Peyer's patch (tissue), 4 donors: ENCODE results near the gene HOXD8. TPM values are rescaled to one million over a fixed set of nuclear protein-coding genes. Genes with fewer than 3 reads are reported as not detected.

Experiments used
- DNase-seq, 3 donors: peaks; one replicate each; pipeline ENCODE4 v3.0.0-alpha.2; 2017 to 2019
- H3K27ac ChIP-seq, 4 donors: fragments of 200-600 bp; sonication (generic); one replicate each; pipeline ENCODE4 v1.5.1; 2016 to 2019
- H3K27me3 ChIP-seq, 2 donors: fragments of 200-600 bp; sonication (generic); one replicate each; pipeline ENCODE4 v1.5.1; 2019
- H3K36me3 ChIP-seq, 3 donors: fragments of 200-600 bp; sonication (generic); one replicate each; pipeline ENCODE4 v1.5.1; 2016 to 2019
- H3K4me1 ChIP-seq, 4 donors: fragments of 200-600 bp; sonication (generic); one replicate each; pipeline ENCODE4 v1.5.1; 2016 to 2019
- H3K4me3 ChIP-seq, 4 donors: fragments of 200-600 bp; sonication (generic); 1 replicate in 3 of 4; 2 replicates in 1 of 4; pipeline ENCODE4 v1.5.1; 2016 to 2019; ENCODE audit warnings: mild to moderate bottlenecking in 1 of 4
- H3K9me3 ChIP-seq, 4 donors: fragments of 200-600 bp; sonication (generic); one replicate each; pipeline ENCODE4 v1.5.1; 2016 to 2019; ENCODE audit warnings: mild to moderate bottlenecking in 1 of 4
- CTCF ChIP-seq, 6 experiments: fragments of 450-650 bp in 4 of 6; fragments of 200-600 bp in 2 of 6; sonication (generic) in 1 of 6; IDR thresholded peaks; one replicate each; pipeline ENCODE4 v1.5.1; 2017 to 2019; ENCODE audit warnings: antibody characterized with exemption in 6 of 6, mild to moderate bottlenecking in 3 of 6, moderate library complexity in 1 of 6
- POLR2A ChIP-seq, 2 donors: fragments of 450-650 bp; IDR thresholded peaks; one replicate each; pipeline ENCODE4 v1.5.1; 2017; ENCODE audit warnings: antibody characterized with exemption in 2 of 2, mild to moderate bottlenecking in 2 of 2, moderate library complexity in 2 of 2
- total RNA-seq, 4 donors: library from RNA; depleted of rRNA; stranded (reverse); fragments of >200 nt; gene quantifications; one replicate each; pipeline ENCODE4 v1.1.0, GENCODE V29; 2016

The HOXD8 gene
- total RNA-seq, 4 donors from 2014 or later, result 3.3 to 9.1 (median 5.0) TPM

GRCh38 chr2:176132205-176133171, 3.0 kb downstream of the HOXD8 start:
- peak overlapping the region in 3 of 4 donors; percentile 13 to 97 (median 51) for H3K27ac ChIP-seq
- H3K36me3 ChIP-seq, result no peaks in the 10 kb centered on the region
- DNase-seq, result peak in 1 of 3 donors; percentile 25
- peaks cover 0 to 28% (median 0%) of the 10 kb centered on the region in 4 donors for H3K4me1 ChIP-seq
- no peaks in the 10 kb centered on the region for H3K9me3 ChIP-seq
- H3K4me3 ChIP-seq, result peak overlapping the region; percentile 1 to 63 (median 24)
- H3K27me3 ChIP-seq, result peaks cover 0 to 23% of the 10 kb centered on the region in 2 donors
- TF ChIP-seq POLR2A (IDR thresholded peaks at IDR 0.05) (no peak), CTCF (IDR thresholded peaks at IDR 0.05) (no peak)

- no peaks in the 10 kb centered on the region for H3K9me3 ChIP-seq
- H3K4me3 ChIP-seq, result no peak overlapping the region
- no peaks in the 10 kb centered on the region for H3K36me3 ChIP-seq
- H3K4me1 ChIP-seq, result peaks cover 0 to 24% (median 0%) of the 10 kb centered on the region in 4 donors
- H3K27ac ChIP-seq, result peak overlapping the region in 1 of 4 donors; percentile 19
- H3K27me3 ChIP-seq, result peaks cover 0 to 23% of the 10 kb centered on the region in 2 donors
- no peak for DNase-seq
- TF ChIP-seq CTCF (IDR thresholded peaks at IDR 0.05) (no peak), POLR2A (IDR thresholded peaks at IDR 0.05) (no peak)
These were observed 3.9 kb downstream of the HOXD8 start for GRCh38 chr2:176133389-176133788.

GRCh38 chr2:176134035-176134434, 4.5 kb downstream of the HOXD8 start:
- Histone ChIP-seq H3K9me3 (no peaks in the 10 kb centered on the region), H3K27me3 (peaks cover 0 to 18% of the 10 kb centered on the region in 2 donors), H3K27ac (no peak overlapping the region), H3K4me1 (peaks cover 0 to 18% (median 0%) of the 10 kb centered on the region in 4 donors), H3K36me3 (no peaks in the 10 kb centered on the region), H3K4me3 (no peak overlapping the region)
- no peak for DNase-seq
- TF ChIP-seq POLR2A (IDR thresholded peaks at IDR 0.05) (no peak), CTCF (IDR thresholded peaks at IDR 0.05) (no peak)

GRCh38 chr2:176135035-176135440, 5.5 kb downstream of the HOXD8 start:
- peaks cover 0 to 11% of the 10 kb centered on the region in 2 donors for H3K27me3 ChIP-seq
- no peaks in the 10 kb centered on the region for H3K36me3 ChIP-seq
- TF ChIP-seq POLR2A (IDR thresholded peaks at IDR 0.05) (no peak), CTCF (IDR thresholded peaks at IDR 0.05) (no peak)
- H3K4me1 ChIP-seq, result peaks cover 0 to 12% (median 0%) of the 10 kb centered on the region in 4 donors
- H3K27ac ChIP-seq, result peak overlapping the region in 3 of 4 donors; percentile 79 to 88 (median 87)
- no peak overlapping the region for H3K4me3 ChIP-seq
- DNase-seq, result no peak
- H3K9me3 ChIP-seq, result no peaks in the 10 kb centered on the region

- no peak for TF ChIP-seq POLR2A (IDR thresholded peaks at IDR 0.05)
- TF ChIP-seq CTCF (IDR thresholded peaks at IDR 0.05), result peak in 1 of 6 experiments; percentile 10
- peak in 2 of 3 donors; percentile 66 to 73 for DNase-seq
- Histone ChIP-seq H3K9me3 (no peaks in the 10 kb centered on the region), H3K27me3 (peaks cover 0 to 3% of the 10 kb centered on the region in 2 donors), H3K27ac (peak overlapping the region; percentile 68 to 88 (median 83)), H3K4me3 (peak overlapping the region; percentile 32 to 82 (median 62)), H3K36me3 (no peaks in the 10 kb centered on the region), H3K4me1 (peaks cover 0 to 18% (median 0%) of the 10 kb centered on the region in 4 donors)
These were observed 7.1 kb downstream of the HOXD8 start for GRCh38 chr2:176136374-176137251.
